ENCODE measurements around the gene ACR.
"Not testable (repeated sequence)": the region's sequence is repeated elsewhere in the genome, so short reads cannot be mapped to it uniquely, and the experiment has no call there.

ACR gene

GRCh38 chr22:50756406-50756805 lies 18.4 kb downstream of the ACR start:
- not testable (repeated sequence) for H3K79me2 ChIP-seq (ENCODE audit: insufficient read depth, low read length); H3K9me3 ChIP-seq (ENCODE audit: insufficient read depth, low read depth, low read length); H3K27me3 ChIP-seq (ENCODE audit: insufficient read depth, low read length, poor library complexity, severe bottlenecking); H3K4me1 ChIP-seq (ENCODE audit: insufficient read depth, low read length, poor library complexity, severe bottlenecking); H3K4me2 ChIP-seq (ENCODE audit: low read depth, low read length, poor library complexity, severe bottlenecking); H3K9me2 ChIP-seq (replicated peaks; ENCODE audit: low read depth, low read length); H3K36me3 ChIP-seq (ENCODE audit: insufficient read depth, low read length); H2AFZ ChIP-seq (ENCODE audit: low read length); H3F3A ChIP-seq (ENCODE audit: low read depth); H4K20me1 ChIP-seq (ENCODE audit: insufficient read depth, low read length, poor library complexity, severe bottlenecking)
- peak overlapping the region; percentile 60 for H3K9ac ChIP-seq (ENCODE audit: low read depth, low read length, poor library complexity, severe bottlenecking)
- peak overlapping the region; percentile 77 for H3K4me3 ChIP-seq (ENCODE audit: low read length, poor library complexity, severe bottlenecking)

- H3K36me3 ChIP-seq (ENCODE audit: insufficient read depth, low read length); H3K9me3 ChIP-seq (ENCODE audit: insufficient read depth, low read depth, low read length); H3F3A ChIP-seq (ENCODE audit: low read depth); H3K9me2 ChIP-seq (replicated peaks; ENCODE audit: low read depth, low read length); H3K79me2 ChIP-seq (ENCODE audit: insufficient read depth, low read length); H3K4me1 ChIP-seq (ENCODE audit: insufficient read depth, low read length, poor library complexity, severe bottlenecking); H3K27me3 ChIP-seq (ENCODE audit: insufficient read depth, low read length, poor library complexity, severe bottlenecking); H4K20me1 ChIP-seq (ENCODE audit: insufficient read depth, low read length, poor library complexity, severe bottlenecking): not testable (repeated sequence)
- peak; percentile 38; the same call in 1 of the 2 replicates for TF ChIP-seq CTCF (conservative IDR thresholded peaks at IDR 0.05; ENCODE audit: low read length)
- H3K4me2 ChIP-seq (ENCODE audit: low read depth, low read length, poor library complexity, severe bottlenecking), result peak overlapping the region; percentile 79
- peak overlapping the region; percentile 77 for H3K4me3 ChIP-seq (ENCODE audit: low read length, poor library complexity, severe bottlenecking)
- peak overlapping the region; percentile 90 for H2AFZ ChIP-seq (ENCODE audit: low read length)
- H3K9ac ChIP-seq (ENCODE audit: low read depth, low read length, poor library complexity, severe bottlenecking), result peak overlapping the region; percentile 60
These were observed 19.0 kb downstream of the ACR start for GRCh38 chr22:50756949-50757491.

GRCh38 chr22:50759597-50760341 lies 21.8 kb downstream of the ACR start:
- not testable (repeated sequence) for H3K36me3 ChIP-seq (ENCODE audit: insufficient read depth, low read length); H3K4me3 ChIP-seq (ENCODE audit: low read length, poor library complexity, severe bottlenecking); H3K9ac ChIP-seq (ENCODE audit: low read depth, low read length, poor library complexity, severe bottlenecking); H3K4me2 ChIP-seq (ENCODE audit: low read depth, low read length, poor library complexity, severe bottlenecking); H2AFZ ChIP-seq (ENCODE audit: low read length); H3K9me3 ChIP-seq (ENCODE audit: insufficient read depth, low read depth, low read length); H3K79me2 ChIP-seq (ENCODE audit: insufficient read depth, low read length); H3F3A ChIP-seq (ENCODE audit: low read depth); H4K20me1 ChIP-seq (ENCODE audit: insufficient read depth, low read length, poor library complexity, severe bottlenecking); H3K9me2 ChIP-seq (replicated peaks; ENCODE audit: low read depth, low read length); H3K4me1 ChIP-seq (ENCODE audit: insufficient read depth, low read length, poor library complexity, severe bottlenecking); H3K27me3 ChIP-seq (ENCODE audit: insufficient read depth, low read length, poor library complexity, severe bottlenecking)

GRCh38 chr22:50761829-50762228 lies 23.8 kb downstream of the ACR start:
- not testable (repeated sequence) for H4K20me1 ChIP-seq (ENCODE audit: insufficient read depth, low read length, poor library complexity, severe bottlenecking); H3K9me3 ChIP-seq (ENCODE audit: insufficient read depth, low read depth, low read length); H3K79me2 ChIP-seq (ENCODE audit: insufficient read depth, low read length); H3K36me3 ChIP-seq (ENCODE audit: insufficient read depth, low read length); H3K27me3 ChIP-seq (ENCODE audit: insufficient read depth, low read length, poor library complexity, severe bottlenecking); H2AFZ ChIP-seq (ENCODE audit: low read length); H3K4me2 ChIP-seq (ENCODE audit: low read depth, low read length, poor library complexity, severe bottlenecking); H3F3A ChIP-seq (ENCODE audit: low read depth); H3K4me3 ChIP-seq (ENCODE audit: low read length, poor library complexity, severe bottlenecking); H3K9ac ChIP-seq (ENCODE audit: low read depth, low read length, poor library complexity, severe bottlenecking); H3K4me1 ChIP-seq (ENCODE audit: insufficient read depth, low read length, poor library complexity, severe bottlenecking); H3K9me2 ChIP-seq (replicated peaks; ENCODE audit: low read depth, low read length)

GRCh38 chr22:50764288-50764687 lies 26.3 kb downstream of the ACR start:
- not testable (repeated sequence) for H3K27me3 ChIP-seq (ENCODE audit: insufficient read depth, low read length, poor library complexity, severe bottlenecking); H3K9ac ChIP-seq (ENCODE audit: low read depth, low read length, poor library complexity, severe bottlenecking); H3K9me2 ChIP-seq (replicated peaks; ENCODE audit: low read depth, low read length); H3F3A ChIP-seq (ENCODE audit: low read depth); H4K20me1 ChIP-seq (ENCODE audit: insufficient read depth, low read length, poor library complexity, severe bottlenecking); H2AFZ ChIP-seq (ENCODE audit: low read length); H3K79me2 ChIP-seq (ENCODE audit: insufficient read depth, low read length); H3K9me3 ChIP-seq (ENCODE audit: insufficient read depth, low read depth, low read length); H3K36me3 ChIP-seq (ENCODE audit: insufficient read depth, low read length); H3K4me1 ChIP-seq (ENCODE audit: insufficient read depth, low read length, poor library complexity, severe bottlenecking); H3K4me3 ChIP-seq (ENCODE audit: low read length, poor library complexity, severe bottlenecking); H3K4me2 ChIP-seq (ENCODE audit: low read depth, low read length, poor library complexity, severe bottlenecking)

Data from Loucy (cell line).